D721Med (cell line): ENCODE measurements around the gene GBF1.
A peak's percentile ranks its signal among the peaks of the same experiment; 100 is the strongest.

ENCODE experiments used
- DNase-seq: peaks from one replicate; pipeline ENCODE4 v3.0.0; 2011; ENCODE audit warnings: low spot score; ENCODE audit not compliant: insufficient read length
- FAIRE-seq: peaks from 2 replicates; lab custom pipeline; 2011; peaks lifted over from hg19 to GRCh38; lab: Jason Lieb, UNC
- CTCF ChIP-seq: IDR thresholded peaks from 2 replicates; pipeline ENCODE4 v1.5.1; 2012; ENCODE audit warnings: mild to moderate bottlenecking, control low read depth; ENCODE audit not compliant: insufficient read depth; ENCODE audit errors: missing control alignments

GBF1 gene

GRCh38 chr10:102379383-102379782 lies 134.1 kb downstream of the GBF1 start:
- TF ChIP-seq CTCF = no peak
- FAIRE-seq = no peak
- DNase-seq = no peak

GRCh38 chr10:102381983-102382382 lies 136.7 kb downstream of the GBF1 start:
- FAIRE-seq = no peak
- DNase-seq = no peak
- TF ChIP-seq CTCF = no peak

- DNase-seq (no peak), FAIRE-seq (no peak)
- TF ChIP-seq CTCF = no peak
Observed at GRCh38 chr10:102382871-102383270, 137.5 kb downstream of the GBF1 start.

- no peak for FAIRE-seq
- TF ChIP-seq CTCF = peak; percentile 28
- DNase-seq = no peak
Observed at GRCh38 chr10:102384053-102384452, 138.7 kb downstream of the GBF1 start.

GRCh38 chr10:102384606-102385429 lies 139.5 kb downstream of the GBF1 start:
- no peak for TF ChIP-seq CTCF
- DNase-seq (no peak), FAIRE-seq (no peak)

- FAIRE-seq (no peak), DNase-seq (no peak)
- TF ChIP-seq CTCF = no peak
Observed at GRCh38 chr10:102389894-102390293, 144.6 kb downstream of the GBF1 start.

- TF ChIP-seq CTCF = no peak
- no peak for DNase-seq
- FAIRE-seq = no peak
Observed at GRCh38 chr10:102392306-102392705, 147.0 kb downstream of the GBF1 start.
